ENCODE data around the gene LYRM1.

The LYRM1 gene

DNA sequence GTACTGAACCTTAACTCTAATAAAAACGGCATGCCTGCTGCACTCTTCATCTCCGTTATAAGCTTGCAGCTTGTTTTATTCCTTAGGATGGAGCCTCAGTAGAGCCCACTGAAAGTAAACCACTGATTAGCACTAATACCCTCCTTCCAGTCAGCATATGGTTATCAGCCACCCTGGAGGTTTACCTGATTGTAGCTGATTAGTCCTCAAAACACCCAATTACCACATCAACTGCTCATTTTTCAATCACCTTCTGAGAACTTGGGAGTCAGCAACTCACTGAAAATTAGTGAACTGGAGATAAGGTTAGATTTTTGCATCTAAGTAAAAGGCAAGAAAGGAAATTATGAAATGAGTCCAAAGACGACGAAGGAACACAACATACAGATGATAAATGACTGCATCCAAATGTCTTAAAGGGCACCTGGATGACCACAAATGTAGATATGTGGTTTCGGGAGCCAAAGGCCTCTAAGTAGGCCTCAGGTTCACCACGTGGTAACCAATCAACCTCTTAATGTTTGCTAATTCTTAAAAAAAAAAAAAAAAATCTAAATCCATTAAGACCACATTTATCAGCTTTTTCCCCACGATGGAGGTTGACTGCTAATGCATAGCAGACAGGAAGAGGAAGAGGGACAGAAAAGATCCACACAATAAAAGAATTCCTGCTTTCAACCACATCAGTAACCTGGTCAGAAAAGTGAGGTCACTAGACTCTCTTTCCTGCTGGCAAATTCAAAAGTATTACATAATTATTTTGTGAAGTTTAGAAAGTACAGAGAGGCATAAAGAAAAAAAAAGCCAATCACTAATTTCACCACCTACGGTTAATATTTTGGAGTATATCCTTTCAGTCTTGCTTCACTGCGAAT is 28.4 kb upstream of the LYRM1 start:
- no peak for DNase-seq (ENCODE audit: low read depth in 2 of 3, low spot score in 2 of 3)

DNA sequence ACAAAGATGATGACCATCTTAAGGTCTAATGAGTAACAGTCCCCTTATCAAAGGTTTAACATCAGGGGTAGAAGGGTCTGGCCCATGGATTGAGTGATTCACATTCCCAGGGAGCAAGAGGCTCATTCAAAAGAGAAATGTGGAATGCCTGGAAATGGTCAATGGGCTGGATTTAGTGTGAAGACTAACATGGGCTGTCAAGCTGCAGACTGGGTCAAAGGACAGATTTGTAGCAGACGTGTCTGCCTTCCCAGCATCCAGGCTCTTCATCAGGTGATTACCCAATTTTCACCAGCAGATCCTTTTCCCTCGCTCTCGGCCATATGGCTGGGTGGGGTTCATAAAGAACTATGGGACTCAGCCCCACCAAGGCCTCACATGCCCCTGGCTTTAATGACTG is 27.2 kb upstream of the LYRM1 start:
- DNase-seq (ENCODE audit: low read depth in 2 of 3, low spot score in 2 of 3): no peak

DNA sequence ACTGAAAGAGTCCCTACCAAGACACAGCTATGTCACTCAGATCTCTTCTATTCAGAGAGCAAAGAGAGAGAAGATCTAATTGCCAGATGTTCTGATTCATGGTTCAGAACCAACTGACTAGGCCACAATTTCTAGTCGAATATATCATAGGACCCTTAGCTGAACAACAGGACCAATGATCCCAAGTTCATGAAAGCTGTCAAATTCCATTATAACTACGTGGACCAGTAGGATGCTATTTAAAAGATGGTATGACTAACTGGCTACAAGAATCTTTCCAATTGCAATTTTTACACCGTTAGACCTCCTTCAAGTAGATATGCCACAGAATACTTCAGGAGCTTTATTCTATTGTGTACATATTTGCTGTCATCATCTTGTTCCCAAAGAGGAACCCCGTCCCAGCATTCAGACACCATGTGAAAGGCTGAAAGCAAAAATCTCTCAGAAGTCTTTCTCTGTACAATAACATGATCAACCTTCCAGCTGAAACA is 26.4 kb upstream of the LYRM1 start:
- no peak for DNase-seq (ENCODE audit: low read depth in 2 of 3, low spot score in 2 of 3)

DNA sequence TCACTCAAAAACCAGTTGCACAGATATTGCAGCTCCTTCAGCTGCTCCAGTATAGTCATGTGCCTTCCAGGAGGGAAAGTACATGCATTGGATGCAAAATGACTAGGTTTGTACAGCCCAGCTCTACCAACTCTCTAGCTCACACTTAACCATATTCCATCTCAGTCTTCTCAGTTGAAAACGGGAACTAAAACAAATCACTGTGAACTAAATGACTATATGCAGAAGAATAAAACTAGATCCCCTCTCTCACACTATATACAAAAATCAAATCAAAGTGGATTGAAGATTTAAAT is 25.3 kb upstream of the LYRM1 start:
- DNase-seq (ENCODE audit: low read depth in 2 of 3, low spot score in 2 of 3): no peak

DNA sequence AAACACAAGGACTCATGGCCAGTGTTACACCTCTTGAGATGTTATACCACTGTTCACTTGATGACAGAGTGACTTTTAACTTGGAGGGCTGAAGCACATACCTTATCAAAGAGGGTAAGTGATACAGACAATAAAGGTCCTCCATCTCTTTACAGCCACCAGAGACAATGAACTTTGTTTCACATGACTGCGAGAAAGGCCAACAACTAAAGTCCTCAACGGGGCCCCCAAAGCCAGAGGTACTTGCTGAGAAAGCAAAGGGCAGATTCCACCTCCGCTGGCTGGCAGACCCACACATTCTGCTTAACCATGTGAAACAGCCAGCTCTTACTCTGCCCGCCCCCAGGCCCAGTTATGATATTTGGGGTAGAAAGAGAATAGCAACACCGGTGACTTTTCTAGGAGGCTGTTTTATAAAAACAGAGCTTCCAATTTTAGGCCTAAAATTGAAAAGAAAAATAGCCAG is 21.9 kb upstream of the LYRM1 start:
- DNase-seq (ENCODE audit: low read depth in 2 of 3, low spot score in 2 of 3): no peak

DNA sequence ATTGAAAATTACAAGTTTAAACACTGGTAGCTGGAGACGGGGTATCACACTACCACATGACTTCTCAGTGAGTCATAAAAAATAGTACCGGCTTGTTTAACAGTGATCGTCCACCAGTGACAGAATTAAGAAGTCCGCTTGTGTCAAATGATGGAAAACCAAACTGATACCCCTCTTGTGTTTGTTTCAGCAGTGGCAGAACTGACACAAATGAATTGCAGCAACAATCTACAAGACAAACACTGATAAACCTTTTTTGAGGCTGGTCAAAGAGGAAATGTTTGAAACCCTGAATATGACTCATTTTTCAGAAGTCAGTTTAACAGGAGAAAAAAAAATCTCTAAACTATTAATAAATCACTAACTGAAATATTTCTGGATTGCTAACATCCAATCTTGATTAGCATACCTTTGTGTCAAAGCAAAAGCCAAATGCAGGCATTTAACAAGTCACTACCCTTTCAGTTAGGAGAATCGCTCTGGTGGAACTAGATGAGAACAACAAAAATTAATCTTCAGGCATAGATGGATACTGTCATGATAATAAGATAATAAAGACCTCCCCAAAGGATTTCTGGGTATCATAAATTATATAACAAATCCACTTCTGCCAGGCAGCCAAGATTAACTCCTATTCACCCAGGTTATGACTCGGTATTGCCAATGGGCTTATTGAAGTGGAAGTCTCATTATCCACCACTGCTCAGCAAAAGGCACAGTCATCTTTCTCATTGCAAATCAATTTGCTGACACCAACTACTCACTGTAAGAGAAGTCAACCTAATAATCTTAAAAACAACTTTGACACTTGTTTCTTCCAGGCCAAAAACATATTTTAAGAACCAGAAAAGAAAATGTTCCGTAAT is 21.2 kb upstream of the LYRM1 start:
- no peak for DNase-seq (ENCODE audit: low read depth in 2 of 3, low spot score in 2 of 3)

DNA sequence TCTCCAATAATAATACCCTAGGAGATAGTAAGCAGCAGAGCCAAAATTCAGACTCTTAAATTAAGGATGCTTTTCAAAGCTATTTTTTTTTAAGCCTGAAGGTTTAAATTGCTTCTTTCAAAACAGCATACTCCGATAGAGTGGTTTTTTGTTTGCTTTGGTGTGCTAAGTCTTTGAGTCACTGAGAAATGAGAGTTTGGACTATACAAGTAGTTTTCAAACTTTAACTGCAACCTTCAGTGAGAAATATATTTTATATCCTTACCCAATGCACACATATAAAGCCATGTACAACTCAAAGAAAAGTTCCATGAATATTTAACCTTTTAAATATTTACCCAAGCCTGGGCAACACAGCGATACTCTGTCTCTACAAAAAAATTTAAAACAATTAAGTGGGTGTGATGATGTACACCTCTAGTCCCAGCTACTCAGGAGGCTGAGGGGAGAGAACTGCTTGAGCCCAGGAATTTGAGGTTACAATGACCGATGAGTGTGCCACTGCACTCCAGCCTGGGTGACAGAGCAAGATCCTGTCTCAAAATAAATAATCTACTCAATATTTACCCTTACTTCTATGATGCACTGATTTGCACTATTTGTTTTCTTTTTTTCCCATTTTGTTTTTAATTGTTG is 19.6 kb upstream of the LYRM1 start:
- DNase-seq (ENCODE audit: low read depth in 2 of 3, low spot score in 2 of 3): no peak

DNA sequence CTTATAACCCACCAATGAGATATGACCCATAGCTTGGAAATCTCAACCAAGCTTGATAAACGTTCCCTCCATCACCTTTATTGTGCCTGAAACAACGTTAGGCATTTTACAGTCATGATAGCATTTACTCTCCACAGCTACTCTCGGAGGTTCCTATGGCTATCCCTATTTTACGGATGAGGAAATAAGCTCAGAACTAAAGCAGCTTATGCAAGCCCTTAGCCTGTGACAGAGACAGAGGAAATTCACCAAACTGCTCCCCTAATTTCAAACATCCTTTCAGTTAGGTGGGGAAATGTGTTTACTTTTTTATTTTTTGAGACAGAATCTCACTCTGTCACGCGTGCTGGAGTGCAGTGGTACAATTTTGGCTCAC is 19.1 kb upstream of the LYRM1 start:
- no peak for DNase-seq (ENCODE audit: low read depth in 2 of 3, low spot score in 2 of 3)

DNA sequence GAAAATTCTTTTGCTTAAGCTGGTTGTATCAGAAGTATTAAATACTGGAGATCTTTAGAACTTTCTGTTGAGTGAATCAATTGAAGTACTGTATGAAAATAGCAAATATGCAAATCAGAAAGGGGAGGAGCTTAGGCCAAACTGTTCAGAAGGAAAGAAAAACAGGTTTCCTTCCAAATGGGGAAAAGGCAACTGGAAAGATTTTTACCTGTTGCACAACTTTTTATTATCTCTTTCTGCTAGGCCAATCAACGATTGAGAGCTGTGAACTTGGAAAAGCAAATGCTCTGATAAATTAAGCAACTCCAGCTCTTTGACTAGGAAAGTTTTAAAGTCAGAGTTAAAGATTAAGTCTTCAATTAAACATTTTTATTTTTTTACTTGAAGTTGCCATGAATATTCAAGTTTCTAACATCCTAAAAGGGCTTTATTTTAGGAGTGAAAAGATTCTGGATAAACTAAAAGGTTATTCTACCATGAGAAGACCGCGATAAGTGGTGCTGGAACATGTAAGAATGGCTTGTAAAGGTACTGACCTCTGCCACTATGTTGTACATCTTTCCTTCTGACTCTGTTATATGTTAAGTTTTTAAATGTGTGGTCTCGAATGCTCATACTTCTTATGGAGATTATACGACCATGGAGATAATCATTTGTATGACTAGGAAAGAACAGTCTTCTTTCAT is 16.9 kb upstream of the LYRM1 start:
- no peak for DNase-seq (ENCODE audit: low read depth in 2 of 3, low spot score in 2 of 3)

DNA sequence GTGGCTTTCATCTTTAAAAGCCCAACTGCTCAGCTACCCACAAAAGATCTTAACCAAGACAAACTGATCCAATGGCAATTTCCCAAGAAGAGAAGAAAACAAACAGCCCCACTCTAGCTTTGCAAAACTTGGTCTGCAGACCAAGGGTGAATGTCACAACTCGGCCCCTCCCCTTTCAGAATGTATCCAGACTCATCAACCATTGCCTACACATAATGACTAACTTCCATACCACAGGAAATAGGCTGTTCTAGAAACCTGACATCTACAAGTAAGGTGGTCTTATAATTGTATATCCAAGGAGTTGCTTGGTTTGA is 16.4 kb upstream of the LYRM1 start:
- DNase-seq (ENCODE audit: low read depth in 2 of 3, low spot score in 2 of 3): no peak

DNA sequence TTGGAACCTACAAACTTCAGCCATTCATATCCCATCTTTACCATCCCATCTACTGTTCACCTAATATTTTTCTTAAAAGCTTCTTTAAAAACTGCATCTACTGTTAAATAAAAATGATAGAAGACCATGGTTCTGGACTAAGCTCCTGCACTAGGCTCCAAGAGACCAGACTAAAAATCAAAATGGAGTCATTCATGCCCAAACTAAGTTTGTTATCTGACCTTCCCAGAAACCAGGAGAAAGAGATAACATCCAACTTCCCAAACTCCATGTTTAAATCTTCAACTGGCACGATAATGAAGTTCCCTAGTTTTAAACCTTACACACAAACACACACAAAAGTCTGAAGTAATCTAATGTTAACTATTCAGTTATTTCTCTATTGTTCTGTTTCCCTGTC is 14.3 kb upstream of the LYRM1 start:
- no peak for DNase-seq (ENCODE audit: low read depth in 2 of 3, low spot score in 2 of 3)

DNA sequence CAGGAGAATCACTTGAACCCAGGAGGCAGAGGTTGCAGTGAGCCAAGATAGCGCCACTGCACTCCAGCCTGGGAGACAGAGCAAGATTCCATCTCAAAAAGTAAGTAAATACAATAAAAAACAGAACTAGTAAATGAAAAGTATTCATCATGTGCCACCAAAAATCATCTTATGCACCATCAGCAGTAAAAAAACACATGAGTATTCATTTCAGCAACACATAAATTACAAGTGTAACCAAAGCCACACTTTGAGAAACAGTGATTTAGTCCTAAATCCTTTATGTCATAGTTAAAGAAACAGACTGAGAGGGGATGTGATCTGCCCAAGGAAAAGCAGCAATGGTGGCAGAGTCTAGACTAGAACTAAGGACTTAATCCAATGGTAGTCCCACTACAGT is 13.4 kb upstream of the LYRM1 start:
- DNase-seq (ENCODE audit: low read depth in 2 of 3, low spot score in 2 of 3): no peak

DNA sequence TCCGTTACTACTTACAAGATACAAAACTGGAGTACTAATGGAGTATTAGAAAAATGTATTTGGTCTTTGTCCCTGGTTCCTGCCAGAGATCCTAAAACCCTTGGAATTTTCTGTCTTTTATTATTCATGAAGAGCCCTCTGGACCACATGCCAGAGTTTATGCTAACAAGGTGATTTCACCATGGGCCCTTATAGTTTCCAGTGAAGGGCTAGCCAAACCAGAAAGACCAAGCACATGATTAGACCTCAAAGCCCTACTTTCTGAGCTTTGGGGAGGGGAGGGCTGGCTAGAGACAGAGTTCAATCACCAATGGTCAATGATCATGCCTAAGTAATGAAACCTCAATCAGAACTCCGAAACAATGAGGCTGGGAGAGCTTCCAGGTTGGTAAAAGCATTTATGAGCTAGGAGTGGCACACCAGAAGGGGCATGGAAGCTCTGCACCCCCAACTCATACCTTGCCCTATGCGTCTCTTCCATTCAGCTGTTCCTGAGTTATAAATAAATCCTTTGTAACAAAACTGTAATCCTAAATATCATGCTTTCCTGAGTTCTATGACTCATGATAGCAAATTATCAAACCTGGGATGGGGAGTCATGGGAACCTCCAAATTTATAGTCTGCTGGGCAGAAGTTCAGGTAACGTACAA is 10.8 kb upstream of the LYRM1 start:
- no peak for DNase-seq (ENCODE audit: low read depth in 2 of 3, low spot score in 2 of 3)

DNA sequence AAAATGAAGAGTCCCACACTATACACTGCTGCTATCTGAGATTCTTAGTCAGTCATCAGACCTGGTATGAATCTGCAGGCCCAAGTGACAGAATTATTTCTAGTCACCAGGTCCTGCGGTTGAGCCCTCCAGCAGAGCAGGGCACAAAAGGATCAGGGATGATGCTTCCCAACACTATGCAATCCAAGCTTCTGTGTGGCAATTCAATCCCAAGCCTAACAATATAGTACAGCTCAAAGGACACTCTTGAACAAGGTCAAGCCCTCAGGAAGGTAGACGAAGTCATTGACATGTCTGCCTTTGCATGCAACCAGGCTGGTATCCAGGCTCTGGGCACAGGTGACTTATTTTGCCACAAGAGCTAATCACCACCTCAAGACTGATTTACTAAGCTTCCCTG is 6.2 kb upstream of the LYRM1 start:
- DNase-seq (ENCODE audit: low read depth in 2 of 3, low spot score in 2 of 3): no peak

DNA sequence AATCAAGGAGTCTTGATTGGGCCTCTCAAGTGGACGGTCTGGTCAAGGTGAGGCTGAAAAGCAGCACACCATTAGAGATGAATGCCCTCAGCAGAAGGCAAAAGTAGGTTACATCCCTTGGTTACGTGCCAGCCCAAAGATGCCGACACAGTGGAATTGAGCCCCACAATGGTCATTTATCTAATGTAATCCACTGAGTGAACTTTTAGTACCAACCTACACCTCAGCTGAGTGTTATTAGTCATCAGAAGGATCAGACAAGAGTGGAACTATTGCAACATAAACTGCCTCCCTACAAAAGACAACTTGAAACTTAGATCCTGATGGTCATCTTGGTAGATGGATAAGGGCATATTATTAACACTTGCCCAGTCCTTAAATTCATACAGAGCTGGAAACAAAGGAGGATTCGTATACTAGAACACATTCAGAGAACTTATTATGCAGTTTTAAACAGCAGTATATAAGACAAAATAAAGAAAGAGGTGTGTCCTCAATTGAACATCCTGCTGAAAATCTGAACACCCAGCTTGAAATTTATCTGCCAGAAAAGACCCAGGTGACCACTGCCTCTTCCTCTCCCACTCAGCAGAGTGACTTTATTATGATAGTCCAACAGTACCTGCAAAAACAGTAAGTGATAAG is 3.2 kb upstream of the LYRM1 start:
- no peak for DNase-seq (ENCODE audit: low read depth in 2 of 3, low spot score in 2 of 3)

DNA sequence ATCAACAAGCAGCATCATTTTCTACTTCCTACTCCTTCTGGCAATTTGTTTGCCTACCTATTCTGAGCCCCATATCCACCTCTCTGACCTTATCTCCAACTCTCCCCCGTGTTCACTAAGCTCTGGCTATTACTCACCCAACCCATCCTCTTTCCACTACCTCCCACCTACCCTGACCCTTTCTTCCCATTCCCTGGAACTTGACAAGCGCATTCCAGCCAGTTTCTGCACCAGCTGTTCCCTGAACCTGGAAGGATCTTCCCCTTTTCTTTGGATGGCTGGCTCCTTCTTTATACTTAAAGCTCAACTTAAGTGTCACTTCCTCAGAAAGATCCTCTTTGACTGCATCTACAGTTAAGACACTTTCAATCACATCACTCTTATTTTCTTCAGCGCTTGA is 2.6 kb upstream of the LYRM1 start:
- no peak for DNase-seq (ENCODE audit: low read depth in 2 of 3, low spot score in 2 of 3)

DNA sequence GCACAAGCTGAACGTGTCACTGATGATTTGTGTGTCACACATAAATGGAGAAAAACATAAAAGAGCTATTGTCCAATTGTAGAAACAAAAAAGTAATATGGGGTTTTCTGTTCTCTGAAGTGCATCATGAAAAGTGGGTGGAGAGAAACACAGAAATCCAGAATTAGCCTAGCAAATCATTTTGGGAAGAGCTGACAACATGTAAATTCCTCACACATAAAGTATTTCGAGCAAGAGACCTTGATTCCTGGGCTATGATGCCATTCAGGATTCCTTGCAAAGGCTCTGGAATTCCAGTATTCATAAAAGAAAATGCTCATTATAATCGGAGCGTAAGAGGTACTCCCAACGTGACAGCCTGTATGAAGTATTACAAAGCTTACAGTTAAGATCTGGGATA is 1.5 kb upstream of the LYRM1 start:
- no peak for DNase-seq (ENCODE audit: low read depth in 2 of 3, low spot score in 2 of 3)

DNA sequence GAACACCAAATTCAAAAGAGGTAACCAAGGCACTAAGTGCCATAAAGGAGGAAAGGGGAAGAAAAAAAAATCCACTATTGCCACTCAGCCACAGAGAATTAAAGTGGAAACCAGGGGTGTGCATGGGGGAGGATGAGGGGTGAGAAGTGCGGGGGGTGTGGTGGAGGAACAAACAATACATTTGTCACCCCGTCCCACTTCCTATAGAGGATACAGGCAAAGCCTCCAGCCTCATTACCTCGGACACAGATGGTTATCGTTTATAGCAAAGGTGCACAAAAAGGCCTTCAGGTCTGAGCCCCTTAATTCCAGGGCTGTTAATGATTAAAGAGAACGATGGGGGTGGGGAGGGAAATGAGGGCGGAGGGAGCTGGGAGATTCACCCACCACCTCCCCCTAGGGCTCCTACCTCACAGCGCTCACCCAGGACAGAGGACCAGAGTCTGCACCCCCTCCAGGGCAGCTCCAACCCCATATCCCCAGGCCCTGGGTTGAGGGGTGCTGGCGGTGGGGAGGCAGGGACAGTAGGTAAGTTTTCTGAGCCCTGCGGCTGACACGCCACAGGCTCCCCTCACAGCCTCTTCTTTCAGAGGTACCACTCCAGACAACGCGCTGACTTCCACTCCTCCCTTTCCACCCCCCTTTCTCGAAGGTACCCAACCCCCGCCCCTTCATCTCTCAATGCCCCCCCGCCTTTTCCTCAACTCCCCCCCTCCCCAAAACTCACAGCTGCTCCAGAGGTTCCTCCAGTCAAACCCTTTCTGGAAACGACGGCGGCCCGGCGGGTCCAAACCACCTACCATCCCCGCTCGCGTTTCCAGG is 883 bp upstream of the LYRM1 start:
- DNase-seq (ENCODE audit: low read depth in 2 of 3, low spot score in 2 of 3): no peak

DNA sequence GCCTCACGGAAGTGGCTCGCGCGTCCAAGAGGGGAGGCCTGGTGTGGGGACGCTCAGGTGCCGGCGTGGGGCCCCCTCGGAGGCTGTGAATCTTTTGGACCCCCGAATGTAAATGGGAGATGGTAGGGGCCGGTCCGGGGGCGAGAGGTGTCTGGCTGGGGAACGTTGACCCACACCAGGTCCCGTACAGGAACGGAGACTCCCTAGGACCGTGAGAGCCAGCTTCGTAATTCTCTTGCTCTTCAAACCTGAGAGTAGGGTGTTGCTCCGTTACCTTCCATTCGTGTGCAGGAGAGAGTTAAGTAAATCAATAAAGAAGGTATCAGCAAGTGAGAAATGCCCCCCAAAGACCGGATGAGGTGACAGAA is 481 bp downstream of the LYRM1 start:
- no peak for DNase-seq (ENCODE audit: low read depth in 2 of 3, low spot score in 2 of 3)
